IMR-90 (cell line): ENCODE measurements around the gene OR8D1. TPM values are rescaled to one million over a fixed set of nuclear protein-coding genes. Genes with fewer than 3 reads are reported as not detected.

Source experiments
- ATAC-seq: fragments of 200-7000 bp; cut with Tn5 transposase; 2 replicates; pipeline ENCODE4 v1.9.1; 2020; ENCODE audit warnings: low read depth, mild to moderate bottlenecking, moderate library complexity
- BruUV-seq: library from RNA; stranded (reverse); fragments of 400-500 nt; replicated peaks from 2 replicates; lab custom pipeline; 2021; lab: Mats Ljungman, UMichigan
- CTCF ChIA-PET: fragments of 300-600 bp; formaldehyde crosslinking; extraction: SDS; loops from one replicate; lab custom pipeline; 2021; ENCODE audit warnings: antibody characterized with exemption; lab: Yijun Ruan, JAX
- POLR2A ChIA-PET: fragments of 300-600 bp; sonication (Branson Sonifier 250); formaldehyde crosslinking; loops from one replicate; lab custom pipeline; 2022; ENCODE audit warnings: antibody characterized with exemption; ENCODE audit not compliant: unreplicated experiment; lab: Charles Lee
- DNase-seq: peaks from one replicate; pipeline ENCODE4 v3.0.0; 2013
- H2AFZ ChIP-seq: replicated peaks from 2 replicates; pipeline ENCODE3; 2013; ENCODE audit warnings: low read length, mild to moderate bottlenecking; ENCODE audit not compliant: poor library complexity
- H2AK5ac ChIP-seq: 2 replicates; pipeline ENCODE4 v1.6.1; 2013; ENCODE audit warnings: low read depth, low read length, inconsistent platforms
- H2AK9ac ChIP-seq: replicated peaks from 2 replicates; pipeline ENCODE3; 2013; ENCODE audit warnings: mild to moderate bottlenecking, low read depth, low read length, moderate library complexity; ENCODE audit not compliant: poor library complexity
- H2BK120ac ChIP-seq: 2 replicates; pipeline ENCODE4 v1.6.1; 2013; ENCODE audit warnings: low read depth, low read length, inconsistent platforms
- H2BK15ac ChIP-seq: 3 replicates; pipeline ENCODE4 v1.6.1; 2013; ENCODE audit warnings: low read depth, low read length, inconsistent platforms
- H2BK20ac ChIP-seq: 2 replicates; pipeline ENCODE4 v1.6.1; 2013; ENCODE audit warnings: low read depth, mild to moderate bottlenecking, inconsistent platforms, low read length, moderate library complexity
- H2BK5ac ChIP-seq: 2 replicates; pipeline ENCODE4 v1.6.1; 2013; ENCODE audit warnings: mild to moderate bottlenecking, low read depth, low read length, inconsistent platforms; ENCODE audit not compliant: poor library complexity, severe bottlenecking
- H3K14ac ChIP-seq: replicated peaks from 2 replicates; pipeline ENCODE4 v1.6.1; 2013; ENCODE audit warnings: low read depth, low read length, inconsistent platforms
- H3K18ac ChIP-seq: 2 replicates; pipeline ENCODE4 v1.6.1; 2013; ENCODE audit warnings: low read depth, low read length, control low read depth
- H3K23ac ChIP-seq: 2 replicates; pipeline ENCODE4 v1.6.1; 2013; ENCODE audit warnings: low read depth, low read length, inconsistent platforms
- H3K27ac ChIP-seq: 2 replicates; pipeline ENCODE4 v1.5.1; 2013; ENCODE audit warnings: mild to moderate bottlenecking, control low read depth, low read length; ENCODE audit not compliant: insufficient read depth
- H3K27me3 ChIP-seq: 2 replicates; pipeline ENCODE4 v1.6.1; 2013; ENCODE audit warnings: low read length; ENCODE audit not compliant: control insufficient read depth, insufficient read depth
- H3K36me3 ChIP-seq: 2 replicates; pipeline ENCODE4 v1.6.1; 2013; ENCODE audit warnings: low read length, mixed read lengths; ENCODE audit not compliant: control insufficient read depth, insufficient read depth
- H3K4ac ChIP-seq: 2 replicates; pipeline ENCODE4 v1.6.1; 2013; ENCODE audit warnings: low read depth, low read length, inconsistent platforms
- H3K4me1 ChIP-seq: 2 replicates; pipeline ENCODE4 v1.6.1; 2013; ENCODE audit warnings: low read length, mixed read lengths; ENCODE audit not compliant: control insufficient read depth, insufficient read depth
- H3K4me2 ChIP-seq: 2 replicates; pipeline ENCODE4 v1.6.1; 2013; ENCODE audit warnings: low read depth, mild to moderate bottlenecking, control low read depth, low read length, moderate library complexity
- H3K4me3 ChIP-seq: 2 replicates; pipeline ENCODE4 v1.5.1; 2013; ENCODE audit warnings: low read depth, mild to moderate bottlenecking, control low read depth, low read length, moderate library complexity; ENCODE audit not compliant: insufficient read depth
- H3K56ac ChIP-seq: 2 replicates; pipeline ENCODE4 v1.6.1; 2013; ENCODE audit warnings: low read length, inconsistent platforms; ENCODE audit not compliant: insufficient read depth; ENCODE audit errors: extremely low read depth
- H3K79me1 ChIP-seq, 2 experiments: 2 replicates each; pipeline ENCODE4 v1.6.1; 2013; ENCODE audit warnings: low read length in 2 of 2, inconsistent platforms in 1 of 2, low read depth in 1 of 2
- H3K9ac ChIP-seq: 2 replicates; pipeline ENCODE4 v1.6.1; 2013; ENCODE audit warnings: low read depth, low read length, control low read depth
- H3K9me1 ChIP-seq: 2 replicates; pipeline ENCODE4 v1.6.1; 2013; ENCODE audit warnings: low read length, inconsistent platforms; ENCODE audit not compliant: insufficient read depth
- H3K9me3 ChIP-seq: 2 replicates; pipeline ENCODE4 v1.6.1; 2013; ENCODE audit warnings: low read length; ENCODE audit not compliant: control insufficient read depth, insufficient read depth
- H4K20me1 ChIP-seq: 2 replicates; pipeline ENCODE4 v1.6.1; 2013; ENCODE audit warnings: low read length, inconsistent platforms; ENCODE audit not compliant: insufficient read depth
- H4K5ac ChIP-seq: 2 replicates; pipeline ENCODE4 v1.6.1; 2013; ENCODE audit warnings: mild to moderate bottlenecking, low read depth, low read length, control low read depth
- H4K8ac ChIP-seq, 2 experiments: 2 replicates each; pipeline ENCODE4 v1.6.1; 2013; ENCODE audit warnings: low read depth in 2 of 2, low read length in 2 of 2, control low read depth in 1 of 2, inconsistent platforms in 1 of 2
- H4K91ac ChIP-seq: 2 replicates; pipeline ENCODE4 v1.6.1; 2013; ENCODE audit warnings: low read depth, low read length, inconsistent platforms; ENCODE audit not compliant: insufficient read depth
- BHLHE40 ChIP-seq: fragments of 150-350 bp; IDR thresholded peaks from 2 replicates; pipeline ENCODE4 v1.6.1; 2016; ENCODE audit warnings: mild to moderate bottlenecking, low read depth, low read length
- CEBPB ChIP-seq: IDR thresholded peaks from 2 replicates; pipeline ENCODE4 v1.6.1; 2012; ENCODE audit warnings: low read depth, low read length, improper control_type of control experiment
- CTCF ChIP-seq: conservative IDR thresholded peaks from 2 replicates; pipeline ENCODE4 v1.5.1; 2012; ENCODE audit warnings: mild to moderate bottlenecking, low read depth, low read length, improper control_type of control experiment
- MAZ ChIP-seq: IDR thresholded peaks from 2 replicates; pipeline ENCODE4 v1.6.1; 2012; ENCODE audit warnings: low read depth, mild to moderate bottlenecking, low read length, improper control_type of control experiment, moderate library complexity, borderline replicate concordance
- NFE2L2 ChIP-seq: fragments of 150-350 bp; IDR thresholded peaks from 2 replicates; pipeline ENCODE4 v1.6.1; 2016; ENCODE audit warnings: low read depth, mild to moderate bottlenecking, low read length
- RFX5 ChIP-seq: IDR thresholded peaks from 2 replicates; pipeline ENCODE4 v1.8.0; 2012; ENCODE audit warnings: low read depth, mild to moderate bottlenecking, low read length, moderate library complexity
- WGBS, 2 experiments: methylation state at CpG; one replicate each; pipeline versions ENCODE4 v1.1.5 to v1.1.7; 2013; ENCODE audit warnings: missing lambda C conversion rate in 2 of 2; ENCODE audit not compliant: insufficient read length in 1 of 2; ENCODE audit errors: extremely low coverage in 2 of 2; 5-methylcytosine and 5-hydroxymethylcytosine counted together
- dilution Hi-C: fragments of 300-500 bp; cut with HindIII; formaldehyde crosslinking; loops from one replicate; pipeline ENCODE4 v1.14.3; 2018; ENCODE audit warnings: low sequenced_read_pairs; ENCODE audit not compliant: unreplicated experiment
- in situ Hi-C: fragments of 300-500 bp; cut with MboI; formaldehyde crosslinking; loops from 3 replicates; pipeline ENCODE4 v1.14.3; 2019; ENCODE audit warnings: low sequenced_read_pairs, inconsistent platforms, mixed read lengths
- intact Hi-C: fragments of 100-400 bp; cut with micrococcal nuclease; formaldehyde crosslinking; loops from 2 replicates; pipeline ENCODE4 v1.10.0; 2022
- polyA plus RNA-seq, 3 experiments: library from polyadenylated mRNA; depleted of rRNA; stranded (reverse); fragments of >200 nt; gene quantifications; 2 replicates each; pipeline ENCODE4 v1.2.3, GENCODE V29; 2012; ENCODE audit warnings: low replicate concordance in 1 of 3
- total RNA-seq: library from RNA; depleted of rRNA; stranded (reverse); fragments of >200 nt; gene quantifications from 2 replicates; pipeline ENCODE4 v1.2.3, GENCODE V29; 2012

Gene OR8D1
- total and polyA plus RNA-seq, 2 of the 4 experiments (the other 2 are of a cell fraction), result not detected

- no peak within 1 kb of the TSS for H4K91ac ChIP-seq
- no peak within 1 kb of the TSS for H3K4me3 ChIP-seq
- no peak within 1 kb of the TSS for H2BK120ac ChIP-seq
- DNase-seq, result no peak
- H2AK5ac ChIP-seq, result 0 out of 2 replicates have a peak within 1 kb of the TSS, but pooled peaks have one; percentile 21
- no CpG with 5 or more reads among the region's 1 CpG for WGBS, 2 experiments
- H2AFZ ChIP-seq, result no peak within 1 kb of the TSS
- H3K4ac ChIP-seq, result no peak within 1 kb of the TSS
- no peaks in the 10 kb centered on the region; the same call in 1 of the 2 replicates for H3K27me3 ChIP-seq
- no peak within 1 kb of the TSS for H2AK9ac ChIP-seq
- TF ChIP-seq NFE2L2 (no peak), RFX5 (no peak), CTCF (no peak), CEBPB (no peak), MAZ (no peak), BHLHE40 (no peak)
- no TSS peak for BruUV-seq
- no peak within 1 kb of the TSS for H3K14ac ChIP-seq
- H2BK15ac ChIP-seq, result no peak within 1 kb of the TSS
- no peaks in the 10 kb centered on the region for H3K9me3 ChIP-seq
- no peaks in the 10 kb centered on the region for H3K9me1 ChIP-seq
- H3K4me2 ChIP-seq, result no peak within 1 kb of the TSS
- no peak within 1 kb of the TSS for H3K9ac ChIP-seq
- ChIA-PET POLR2A (no interaction called here), CTCF (no interaction called here)
- no peak within 1 kb of the TSS; the same call in 1 of the 2 replicates for H2BK20ac ChIP-seq
- H4K20me1 ChIP-seq, result no peaks in the 10 kb centered on the region
- no peaks in the 10 kb centered on the region for H3K36me3 ChIP-seq
- in situ Hi-C loops (no loop called here), dilution Hi-C loops (no loop called here), intact Hi-C loops (no loop called here)
- no peak within 1 kb of the TSS for H3K56ac ChIP-seq
- H4K8ac ChIP-seq, result no peak within 1 kb of the TSS
- no peaks in the 10 kb centered on the region for H3K79me1 ChIP-seq
- H4K5ac ChIP-seq, result no peak within 1 kb of the TSS
- H3K4me1 ChIP-seq, result no peaks in the 10 kb centered on the region
- no peak within 1 kb of the TSS for H3K27ac ChIP-seq
- ATAC-seq, result no peak
- no peak within 1 kb of the TSS; the same call in 1 of the 2 replicates for H3K18ac ChIP-seq
- H3K23ac ChIP-seq, result no peak within 1 kb of the TSS
- no peak within 1 kb of the TSS for H2BK5ac ChIP-seq
Observed at GRCh38 chr11:124320097-124320496, 6.3 kb upstream of the OR8D1 start, which contains the start of gene OR8D2. TSS of gene OR8D2 (minus strand) at chr11:124320197. CDS start at chr11:124320197, 0 bp downstream.
